PFSK-1 (cell line): Measurements from ENCODE around the gene KNSTRN.

Experiments
- FOXP2 ChIP-seq: optimal IDR thresholded peaks from 2 replicates; pipeline ENCODE3; 2011; ENCODE audit warnings: borderline replicate concordance, control low read depth, inconsistent platforms; ENCODE audit not compliant: insufficient read depth; ENCODE audit errors: extremely low read length, extremely low read depth
- POLR2AphosphoS5 ChIP-seq: IDR thresholded peaks from 2 replicates; pipeline ENCODE4 v1.6.1; 2012; ENCODE audit warnings: low read depth, mild to moderate bottlenecking, control low read depth, low read length, moderate library complexity
- SIN3A ChIP-seq: IDR thresholded peaks from 2 replicates; pipeline ENCODE4 v1.6.1; 2012; ENCODE audit warnings: mild to moderate bottlenecking, low read length, moderate library complexity, borderline replicate concordance; ENCODE audit not compliant: insufficient read depth
- TAF1 ChIP-seq: IDR thresholded peaks from 2 replicates; pipeline ENCODE4 v1.6.1; 2012; ENCODE audit warnings: low read length, control low read depth, borderline replicate concordance; ENCODE audit not compliant: insufficient read depth
- TF ChIP-seq, protein P1 (sequence below), 2 experiments: IDR thresholded peaks; 2 replicates each; pipeline versions ENCODE4 v1.6.1 to v1.8.0; 2011 to 2012; ENCODE audit warnings: low read depth in 2 of 2, low read length in 2 of 2, control low read depth in 1 of 2, inconsistent platforms in 1 of 2, mild to moderate bottlenecking in 1 of 2, moderate library complexity in 1 of 2; ENCODE audit not compliant: insufficient read depth in 1 of 2

KNSTRN gene

DNA sequence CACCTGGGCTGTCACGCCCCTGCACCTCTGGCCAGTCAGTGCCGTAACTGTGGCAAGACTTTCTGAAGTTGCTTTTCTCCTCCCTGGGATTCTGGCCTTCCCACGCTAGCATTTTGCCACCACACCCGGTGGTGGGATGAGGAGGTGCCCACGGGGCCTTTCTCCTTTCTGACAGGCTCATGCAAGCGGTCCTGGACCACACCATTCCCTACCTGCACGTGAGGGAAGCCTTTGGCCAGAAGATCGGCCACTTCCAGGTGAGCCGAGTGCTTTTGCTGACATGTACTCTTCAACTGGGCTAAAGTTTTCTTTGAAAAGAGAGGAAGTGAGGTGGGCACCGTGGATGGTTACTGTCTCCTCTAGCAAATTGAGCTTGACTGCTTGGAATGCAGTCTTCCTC is 32.7 kb downstream of the KNSTRN start:
- TF ChIP-seq, protein P1, sequence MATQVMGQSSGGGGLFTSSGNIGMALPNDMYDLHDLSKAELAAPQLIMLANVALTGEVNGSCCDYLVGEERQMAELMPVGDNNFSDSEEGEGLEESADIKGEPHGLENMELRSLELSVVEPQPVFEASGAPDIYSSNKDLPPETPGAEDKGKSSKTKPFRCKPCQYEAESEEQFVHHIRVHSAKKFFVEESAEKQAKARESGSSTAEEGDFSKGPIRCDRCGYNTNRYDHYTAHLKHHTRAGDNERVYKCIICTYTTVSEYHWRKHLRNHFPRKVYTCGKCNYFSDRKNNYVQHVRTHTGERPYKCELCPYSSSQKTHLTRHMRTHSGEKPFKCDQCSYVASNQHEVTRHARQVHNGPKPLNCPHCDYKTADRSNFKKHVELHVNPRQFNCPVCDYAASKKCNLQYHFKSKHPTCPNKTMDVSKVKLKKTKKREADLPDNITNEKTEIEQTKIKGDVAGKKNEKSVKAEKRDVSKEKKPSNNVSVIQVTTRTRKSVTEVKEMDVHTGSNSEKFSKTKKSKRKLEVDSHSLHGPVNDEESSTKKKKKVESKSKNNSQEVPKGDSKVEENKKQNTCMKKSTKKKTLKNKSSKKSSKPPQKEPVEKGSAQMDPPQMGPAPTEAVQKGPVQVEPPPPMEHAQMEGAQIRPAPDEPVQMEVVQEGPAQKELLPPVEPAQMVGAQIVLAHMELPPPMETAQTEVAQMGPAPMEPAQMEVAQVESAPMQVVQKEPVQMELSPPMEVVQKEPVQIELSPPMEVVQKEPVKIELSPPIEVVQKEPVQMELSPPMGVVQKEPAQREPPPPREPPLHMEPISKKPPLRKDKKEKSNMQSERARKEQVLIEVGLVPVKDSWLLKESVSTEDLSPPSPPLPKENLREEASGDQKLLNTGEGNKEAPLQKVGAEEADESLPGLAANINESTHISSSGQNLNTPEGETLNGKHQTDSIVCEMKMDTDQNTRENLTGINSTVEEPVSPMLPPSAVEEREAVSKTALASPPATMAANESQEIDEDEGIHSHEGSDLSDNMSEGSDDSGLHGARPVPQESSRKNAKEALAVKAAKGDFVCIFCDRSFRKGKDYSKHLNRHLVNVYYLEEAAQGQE (IDR thresholded peaks at IDR 0.05; ENCODE audit: insufficient read depth in 1 of 2, low read depth in 2 of 2, low read length in 2 of 2) = no peak
- TF ChIP-seq SIN3A (no peak), POLR2AphosphoS5 (no peak), TAF1 (no peak), FOXP2 (no peak)

DNA sequence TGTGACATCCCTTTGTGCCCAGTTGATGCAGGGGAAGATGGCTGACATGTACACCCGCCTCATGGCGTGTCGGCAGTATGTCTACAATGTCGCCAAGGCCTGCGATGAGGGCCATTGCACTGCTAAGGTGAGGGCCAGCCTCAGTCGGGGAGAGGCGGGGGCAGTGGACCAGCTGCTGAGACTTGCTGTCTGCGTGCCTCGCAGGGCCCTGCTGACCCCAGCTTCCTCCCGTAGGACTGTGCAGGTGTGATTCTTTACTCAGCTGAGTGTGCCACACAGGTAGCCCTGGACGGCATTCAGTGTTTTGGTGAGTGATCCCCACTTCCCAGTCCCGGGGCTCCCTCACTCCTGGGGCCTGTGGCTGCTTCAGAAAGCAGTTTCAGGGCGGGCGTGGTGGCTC is 33.5 kb downstream of the KNSTRN start:
- TF ChIP-seq TAF1 (no peak), POLR2AphosphoS5 (no peak), SIN3A (no peak), FOXP2 (no peak)
- TF ChIP-seq, protein P1 (IDR thresholded peaks at IDR 0.05; ENCODE audit: insufficient read depth in 1 of 2, low read depth in 2 of 2, low read length in 2 of 2) = no peak

DNA sequence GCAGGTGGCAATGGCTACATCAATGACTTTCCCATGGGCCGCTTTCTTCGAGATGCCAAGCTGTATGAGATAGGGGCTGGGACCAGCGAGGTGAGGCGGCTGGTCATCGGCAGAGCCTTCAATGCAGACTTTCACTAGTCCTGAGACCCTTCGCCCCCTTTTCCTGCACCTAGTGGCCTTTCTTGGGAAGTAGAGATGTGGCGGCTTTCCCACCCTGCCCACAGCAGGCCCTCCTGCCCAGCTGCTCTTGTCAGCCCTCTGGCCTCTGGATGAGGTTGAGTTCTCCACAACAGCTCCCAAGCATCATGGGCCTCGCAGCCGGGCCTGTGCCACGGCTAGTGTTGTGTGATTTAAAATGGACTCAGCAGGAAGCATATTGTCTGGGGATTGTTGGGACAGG is 35.6 kb downstream of the KNSTRN start:
- TF ChIP-seq FOXP2 (no peak), SIN3A (no peak), POLR2AphosphoS5 (no peak), TAF1 (no peak)
- TF ChIP-seq, protein P1 (IDR thresholded peaks at IDR 0.05; ENCODE audit: insufficient read depth in 1 of 2, low read depth in 2 of 2, low read length in 2 of 2) = no peak

DNA sequence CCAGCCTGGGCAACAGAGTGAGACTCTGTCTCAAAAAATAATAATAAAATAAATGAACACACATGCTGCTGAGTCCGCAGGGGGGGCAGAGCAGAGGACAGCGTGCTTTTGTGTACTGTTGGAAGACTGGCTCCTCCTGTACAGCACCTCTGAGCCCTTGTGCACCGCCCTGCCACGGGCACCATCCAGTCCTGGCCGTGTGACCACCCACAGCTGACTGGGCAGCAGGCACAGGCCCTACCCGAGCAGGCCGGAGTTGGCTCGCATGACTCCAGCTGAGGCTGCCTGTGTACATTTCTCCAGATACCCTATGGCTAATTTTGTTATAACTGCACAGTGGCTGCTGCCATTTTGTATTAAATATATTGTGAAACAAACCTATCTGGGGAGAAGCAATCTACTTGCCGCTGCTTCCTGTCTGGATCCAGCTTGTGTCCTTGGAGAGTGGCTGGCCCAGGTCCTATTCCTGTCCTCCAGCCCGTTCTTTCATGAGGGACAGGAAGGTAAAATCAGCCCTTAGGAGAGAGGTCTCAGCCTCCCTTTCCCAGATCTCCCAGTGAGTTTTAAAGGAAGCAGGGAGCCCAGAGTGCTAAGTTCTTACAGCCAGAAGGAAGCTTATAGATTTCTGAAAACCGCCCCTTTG is 37.7 kb downstream of the KNSTRN start:
- TF ChIP-seq POLR2AphosphoS5 = peak; percentile 30; the same call in 1 of the 2 replicates
- TF ChIP-seq, protein P1 (IDR thresholded peaks at IDR 0.05; ENCODE audit: insufficient read depth in 1 of 2, low read depth in 2 of 2, low read length in 2 of 2) = no peak

DNA sequence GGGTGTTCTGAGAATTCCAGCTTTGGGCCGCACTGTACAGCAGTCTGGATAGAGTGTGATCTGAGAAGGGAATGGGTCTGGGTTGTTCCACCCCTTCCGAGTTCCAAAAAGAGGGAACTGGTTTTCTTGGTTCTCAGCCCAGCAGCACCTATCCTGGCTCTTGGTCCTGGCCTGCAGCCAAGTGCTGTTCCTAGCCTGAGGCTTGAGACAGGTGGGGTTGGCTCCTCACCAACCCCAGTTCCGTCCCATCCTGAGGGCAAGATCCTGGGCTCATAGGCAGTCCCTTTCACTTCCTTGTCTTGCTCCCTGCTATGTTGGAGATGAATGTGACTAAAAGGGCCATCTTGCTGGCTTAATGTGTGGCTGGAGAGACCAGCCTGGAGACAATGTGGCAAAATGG is 38.3 kb downstream of the KNSTRN start:
- no peak; the same call in 1 of the 2 replicates for TF ChIP-seq POLR2AphosphoS5
- TF ChIP-seq, protein P1 (IDR thresholded peaks at IDR 0.05; ENCODE audit: insufficient read depth in 1 of 2, low read depth in 2 of 2, low read length in 2 of 2) = no peak
- TF ChIP-seq TAF1 = no peak
- TF ChIP-seq FOXP2 = no peak
- no peak for TF ChIP-seq SIN3A
